ENCODE results near the gene GOLGA6C. TPM values are rescaled to one million over a fixed set of nuclear protein-coding genes. Genes with fewer than 3 reads are reported as not detected.
"Not testable (repeated sequence)": the region's sequence is repeated elsewhere in the genome, so short reads cannot be mapped to it uniquely, and the experiment has no call there.

The GOLGA6C gene
- total RNA-seq, 3 donors from 2014 or later (not counting 1 experiment from before 2014, with no cell fraction given) = not detected

DNA sequence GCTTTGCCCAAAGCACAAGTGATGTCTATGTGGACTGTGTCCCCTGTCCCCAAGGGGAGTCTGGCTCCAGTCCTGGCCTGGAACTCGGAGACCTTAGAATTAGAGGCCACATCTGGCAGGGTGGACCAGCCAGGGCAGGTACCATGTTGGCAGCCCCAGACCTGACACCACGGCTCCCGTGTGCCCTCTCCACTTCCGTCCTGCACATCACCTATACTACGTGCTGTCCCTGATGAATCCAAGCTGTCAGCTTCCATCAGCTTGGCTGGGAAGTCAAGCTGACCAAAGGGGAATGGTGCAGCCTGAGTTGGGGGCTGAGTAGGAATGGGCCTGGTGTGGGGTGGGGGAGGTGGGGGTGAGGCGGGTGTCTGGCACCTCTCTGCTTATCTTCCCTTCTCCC is 41.1 kb upstream of the GOLGA6C start:
- no peak for TF ChIP-seq CTCF (IDR thresholded peaks at IDR 0.05)
- Mint-ChIP-seq H3K4me1 (peaks cover 15 to 31% of the 10 kb centered on the region in 2 donors), H3K9me3 (no peaks in the 10 kb centered on the region), H3K27me3 (ENCODE audit: low read depth in 2 of 2) (no peaks in the 10 kb centered on the region), H3K27ac (peak overlapping the region in 1 of 2 donors; percentile 34), H3K36me3 (no peaks in the 10 kb centered on the region), H3K4me3 (no peak overlapping the region)
- H3K4me1 ChIP-seq (ENCODE audit: control insufficient read depth, insufficient read depth, low read length) = peaks cover 15% of the 10 kb centered on the region
- intact Hi-C loops (cut with micrococcal nuclease) = no loop called here
- ATAC-seq (no peak), DNase-seq (no peak)
- H3K27ac ChIP-seq (ENCODE audit: low read length) = no peak overlapping the region
- WGBS (ENCODE audit: insufficient coverage) = 94% methylated on average over 5 of the region's 6 CpGs
- H3K36me3 ChIP-seq (ENCODE audit: control insufficient read depth, insufficient read depth, low read length) = peaks cover 21% of the 10 kb centered on the region
- no peaks in the 10 kb centered on the region for H3K27me3 ChIP-seq (ENCODE audit: control insufficient read depth, insufficient read depth, low read length)
- H3K4me3 ChIP-seq (ENCODE audit: low read length) = no peak overlapping the region
- no peaks in the 10 kb centered on the region for H3K9me3 ChIP-seq (ENCODE audit: control insufficient read depth, insufficient read depth, low read length)

- H3K4me3 Mint-ChIP-seq; H3K9me3 ChIP-seq (ENCODE audit: control insufficient read depth, insufficient read depth, low read length); H3K27me3 ChIP-seq (ENCODE audit: control insufficient read depth, insufficient read depth, low read length); DNase-seq; H3K27me3 Mint-ChIP-seq (ENCODE audit: low read depth in 2 of 2); H3K27ac ChIP-seq (ENCODE audit: low read length); H3K36me3 Mint-ChIP-seq; H3K27ac Mint-ChIP-seq; ATAC-seq; H3K9me3 Mint-ChIP-seq; H3K4me3 ChIP-seq (ENCODE audit: low read length); intact Hi-C loops (cut with micrococcal nuclease): not testable (repeated sequence)
- peaks cover 15% of the 10 kb centered on the region for H3K36me3 ChIP-seq (ENCODE audit: control insufficient read depth, insufficient read depth, low read length)
- 98% methylated on average over 2 of the region's 3 CpGs for WGBS (ENCODE audit: insufficient coverage)
- peaks cover 15% of the 10 kb centered on the region for H3K4me1 ChIP-seq (ENCODE audit: control insufficient read depth, insufficient read depth, low read length)
- H3K4me1 Mint-ChIP-seq = peaks cover 10 to 25% of the 10 kb centered on the region in 2 donors
Observed at GRCh38 chr15:75217574-75217973, 40.6 kb upstream of the GOLGA6C start.

- DNase-seq; H3K9me3 ChIP-seq (ENCODE audit: control insufficient read depth, insufficient read depth, low read length); H3K27ac ChIP-seq (ENCODE audit: low read length); ATAC-seq; H3K9me3 Mint-ChIP-seq; intact Hi-C loops (cut with micrococcal nuclease); H3K27me3 ChIP-seq (ENCODE audit: control insufficient read depth, insufficient read depth, low read length); H3K27me3 Mint-ChIP-seq (ENCODE audit: low read depth in 2 of 2); H3K36me3 Mint-ChIP-seq; H3K36me3 ChIP-seq (ENCODE audit: control insufficient read depth, insufficient read depth, low read length); H3K4me3 Mint-ChIP-seq; H3K4me3 ChIP-seq (ENCODE audit: low read length): not testable (repeated sequence)
- peaks cover 15% of the 10 kb centered on the region for H3K4me1 ChIP-seq (ENCODE audit: control insufficient read depth, insufficient read depth, low read length)
- Mint-ChIP-seq H3K27ac (peak overlapping the region in 1 of 2 donors; percentile 27), H3K4me1 (peaks cover 0 to 17% of the 10 kb centered on the region in 2 donors)
- 90% methylated on average over 2 of the region's 4 CpGs for WGBS (ENCODE audit: insufficient coverage)
Observed at GRCh38 chr15:75219507-75219929, 38.6 kb upstream of the GOLGA6C start.

DNA sequence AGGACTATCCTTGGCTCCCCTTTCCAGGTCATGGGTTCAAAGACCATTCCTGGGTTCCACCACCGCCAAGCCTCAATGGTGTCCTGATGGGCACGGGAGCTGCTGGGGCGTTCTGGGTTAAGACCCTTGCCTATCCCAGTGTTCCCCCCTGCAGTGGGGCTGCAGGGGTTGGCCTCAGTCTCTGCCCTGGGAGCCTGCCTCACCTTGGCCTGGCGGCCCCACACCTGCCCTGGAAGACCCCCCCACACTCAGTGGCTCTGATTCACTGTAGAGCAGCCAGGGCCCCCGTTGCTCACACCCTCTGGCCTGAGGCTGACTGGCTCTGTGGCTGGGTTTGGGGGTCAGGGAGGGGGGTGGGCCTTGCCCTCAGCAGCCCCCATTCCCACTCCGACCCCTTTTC is 34.4 kb upstream of the GOLGA6C start:
- ATAC-seq = no peak
- no peaks in the 10 kb centered on the region for H3K36me3 ChIP-seq (ENCODE audit: control insufficient read depth, insufficient read depth, low read length)
- no peak for DNase-seq
- H3K4me1 ChIP-seq (ENCODE audit: control insufficient read depth, insufficient read depth, low read length) = peaks cover 6% of the 10 kb centered on the region
- Mint-ChIP-seq H3K9me3 (no peaks in the 10 kb centered on the region), H3K27me3 (ENCODE audit: low read depth in 2 of 2) (no peaks in the 10 kb centered on the region), H3K4me3 (no peak overlapping the region), H3K27ac (no peak overlapping the region), H3K36me3 (no peaks in the 10 kb centered on the region), H3K4me1 (no peaks in the 10 kb centered on the region)
- no peak overlapping the region for H3K4me3 ChIP-seq (ENCODE audit: low read length)
- intact Hi-C loops (cut with micrococcal nuclease) = no loop called here
- no peak overlapping the region for H3K27ac ChIP-seq (ENCODE audit: low read length)
- no peaks in the 10 kb centered on the region for H3K9me3 ChIP-seq (ENCODE audit: control insufficient read depth, insufficient read depth, low read length)
- TF ChIP-seq CTCF (IDR thresholded peaks at IDR 0.05) = no peak
- 96% methylated on average over 5 of the region's 6 CpGs for WGBS (ENCODE audit: insufficient coverage)
- H3K27me3 ChIP-seq (ENCODE audit: control insufficient read depth, insufficient read depth, low read length) = no peaks in the 10 kb centered on the region

Data from natural killer cell (primary cell).